ENCODE data around the gene ATG13. TPM values are rescaled to one million over a fixed set of nuclear protein-coding genes. Genes with fewer than 3 reads are reported as not detected.

The ATG13 gene
- total and polyA plus RNA-seq, 2 of the 4 experiments (the other 2 are of a cell fraction) = 43.0 to 49.7 TPM

DNA sequence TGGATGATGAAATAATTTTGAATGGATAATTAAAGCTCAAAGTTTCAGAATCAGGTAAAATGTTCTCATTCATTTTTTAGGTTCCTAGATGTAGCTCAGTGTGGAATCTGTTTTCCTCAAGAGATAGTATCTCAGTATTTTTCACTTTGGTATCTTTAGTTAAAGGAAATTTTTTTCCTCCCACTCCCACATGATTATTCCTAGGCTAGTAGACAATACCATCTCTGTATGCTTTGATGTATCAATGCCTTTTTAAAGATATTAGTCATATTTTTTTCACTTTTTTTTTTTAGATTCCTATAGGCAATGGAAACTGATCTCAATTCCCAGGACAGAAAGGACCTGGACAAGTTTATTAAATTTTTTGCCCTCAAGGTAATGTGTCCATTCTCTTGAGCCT is 26.6 kb downstream of the ATG13 start:
- ChIA-PET CTCF (interaction anchor here (0.6 to 1.2 kb wide), 3 partner anchors 32 to 141 kb away, joined by 3 to 10 read pairs (median 3); no protein-coding TSS in a partner anchor), POLR2A (ENCODE audit: unreplicated experiment) (no interaction called here)
- no peak overlapping the region for H2BK20ac ChIP-seq (ENCODE audit: low read depth, low read length)
- peaks cover 6% of the 10 kb centered on the region for H3K4me1 ChIP-seq (ENCODE audit: control insufficient read depth, insufficient read depth, low read length)
- H4K8ac ChIP-seq (ENCODE audit: low read depth in 2 of 2, low read length in 2 of 2) = no peak overlapping the region
- no peak overlapping the region for H3K4ac ChIP-seq (ENCODE audit: low read depth, low read length)
- H3K79me1 ChIP-seq (ENCODE audit: low read depth in 1 of 2, low read length in 2 of 2) = peaks cover 23 to 44% of the 10 kb centered on the region in 2 experiments
- no peak overlapping the region for H3K27ac ChIP-seq (ENCODE audit: insufficient read depth, low read length)
- no TSS peak for BruUV-seq (replicated peaks)
- no peak overlapping the region for H4K5ac ChIP-seq (ENCODE audit: low read depth, low read length)
- no peak overlapping the region for H3K23ac ChIP-seq (ENCODE audit: low read depth, low read length)
- no peak overlapping the region for H2AK9ac ChIP-seq (replicated peaks; ENCODE audit: low read depth, low read length, poor library complexity)
- H3K9me3 ChIP-seq (ENCODE audit: control insufficient read depth, insufficient read depth, low read length) = peaks cover 2% of the 10 kb centered on the region; the same call in 1 of the 2 replicates
- H3K14ac ChIP-seq (replicated peaks; ENCODE audit: low read depth, low read length) = no peak overlapping the region
- H3K56ac ChIP-seq (ENCODE audit: extremely low read depth, insufficient read depth, low read length) = no peak overlapping the region
- no peaks in the 10 kb centered on the region for H3K9me1 ChIP-seq (ENCODE audit: insufficient read depth, low read length)
- no peak overlapping the region for H2AFZ ChIP-seq (replicated peaks; ENCODE audit: low read length, poor library complexity)
- no peaks in the 10 kb centered on the region for H3K27me3 ChIP-seq (ENCODE audit: control insufficient read depth, insufficient read depth, low read length)
- dilution Hi-C loops (cut with HindIII; ENCODE audit: low sequenced_read_pairs, unreplicated experiment) = no loop called here
- intact Hi-C loops (cut with micrococcal nuclease) = no loop called here
- no peak overlapping the region for H2BK5ac ChIP-seq (ENCODE audit: low read depth, low read length, poor library complexity, severe bottlenecking)
- no peak overlapping the region for H3K9ac ChIP-seq (ENCODE audit: low read depth, low read length)
- in situ Hi-C loops (cut with MboI; ENCODE audit: low sequenced_read_pairs) = no loop called here
- H2AK5ac ChIP-seq (ENCODE audit: low read depth, low read length) = no peak overlapping the region
- H3K18ac ChIP-seq (ENCODE audit: low read depth, low read length) = no peak overlapping the region
- no peak overlapping the region for H2BK15ac ChIP-seq (ENCODE audit: low read depth, low read length)
- H4K20me1 ChIP-seq (ENCODE audit: insufficient read depth, low read length) = peaks cover under 1% of the 10 kb centered on the region; the same call in 1 of the 2 replicates
- no peak overlapping the region for H4K91ac ChIP-seq (ENCODE audit: insufficient read depth, low read depth, low read length)
- ATAC-seq (ENCODE audit: low read depth) = no peak
- H3K4me3 ChIP-seq (ENCODE audit: insufficient read depth, low read depth, low read length) = no peak overlapping the region
- H2BK120ac ChIP-seq (ENCODE audit: low read depth, low read length) = no peak overlapping the region
- peaks cover 17% of the 10 kb centered on the region for H3K36me3 ChIP-seq (ENCODE audit: control insufficient read depth, insufficient read depth, low read length)
- TF ChIP-seq FOS (IDR thresholded peaks at IDR 0.05; ENCODE audit: low read depth, low read length) (no peak), MAFK (IDR thresholded peaks at IDR 0.05; ENCODE audit: low read depth, low read length) (no peak), CEBPB (IDR thresholded peaks at IDR 0.05; ENCODE audit: low read depth, low read length) (no peak), BHLHE40 (IDR thresholded peaks at IDR 0.05; ENCODE audit: low read depth, low read length) (no peak), RAD21 (IDR thresholded peaks at IDR 0.05; ENCODE audit: low read length) (no peak), CHD1 (IDR thresholded peaks at IDR 0.05; ENCODE audit: low read depth, low read length) (no peak), RFX5 (IDR thresholded peaks at IDR 0.05; ENCODE audit: low read depth, low read length) (no peak), NFE2L2 (IDR thresholded peaks at IDR 0.05; ENCODE audit: low read depth, low read length) (no peak), SMC3 (IDR thresholded peaks at IDR 0.05; ENCODE audit: low read depth, low read length) (no peak), POLR2A (IDR thresholded peaks at IDR 0.05; ENCODE audit: low read depth, low read length) (no peak)
- TF ChIP-seq, protein P1, sequence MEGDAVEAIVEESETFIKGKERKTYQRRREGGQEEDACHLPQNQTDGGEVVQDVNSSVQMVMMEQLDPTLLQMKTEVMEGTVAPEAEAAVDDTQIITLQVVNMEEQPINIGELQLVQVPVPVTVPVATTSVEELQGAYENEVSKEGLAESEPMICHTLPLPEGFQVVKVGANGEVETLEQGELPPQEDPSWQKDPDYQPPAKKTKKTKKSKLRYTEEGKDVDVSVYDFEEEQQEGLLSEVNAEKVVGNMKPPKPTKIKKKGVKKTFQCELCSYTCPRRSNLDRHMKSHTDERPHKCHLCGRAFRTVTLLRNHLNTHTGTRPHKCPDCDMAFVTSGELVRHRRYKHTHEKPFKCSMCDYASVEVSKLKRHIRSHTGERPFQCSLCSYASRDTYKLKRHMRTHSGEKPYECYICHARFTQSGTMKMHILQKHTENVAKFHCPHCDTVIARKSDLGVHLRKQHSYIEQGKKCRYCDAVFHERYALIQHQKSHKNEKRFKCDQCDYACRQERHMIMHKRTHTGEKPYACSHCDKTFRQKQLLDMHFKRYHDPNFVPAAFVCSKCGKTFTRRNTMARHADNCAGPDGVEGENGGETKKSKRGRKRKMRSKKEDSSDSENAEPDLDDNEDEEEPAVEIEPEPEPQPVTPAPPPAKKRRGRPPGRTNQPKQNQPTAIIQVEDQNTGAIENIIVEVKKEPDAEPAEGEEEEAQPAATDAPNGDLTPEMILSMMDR (conservative IDR thresholded peaks at IDR 0.05; ENCODE audit: low read depth, low read length) = no peak
- TF ChIP-seq, protein P2, sequence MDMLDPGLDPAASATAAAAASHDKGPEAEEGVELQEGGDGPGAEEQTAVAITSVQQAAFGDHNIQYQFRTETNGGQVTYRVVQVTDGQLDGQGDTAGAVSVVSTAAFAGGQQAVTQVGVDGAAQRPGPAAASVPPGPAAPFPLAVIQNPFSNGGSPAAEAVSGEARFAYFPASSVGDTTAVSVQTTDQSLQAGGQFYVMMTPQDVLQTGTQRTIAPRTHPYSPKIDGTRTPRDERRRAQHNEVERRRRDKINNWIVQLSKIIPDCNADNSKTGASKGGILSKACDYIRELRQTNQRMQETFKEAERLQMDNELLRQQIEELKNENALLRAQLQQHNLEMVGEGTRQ (IDR thresholded peaks at IDR 0.05; ENCODE audit: low read depth, low read length) = no peak
- TF ChIP-seq, protein P3, sequence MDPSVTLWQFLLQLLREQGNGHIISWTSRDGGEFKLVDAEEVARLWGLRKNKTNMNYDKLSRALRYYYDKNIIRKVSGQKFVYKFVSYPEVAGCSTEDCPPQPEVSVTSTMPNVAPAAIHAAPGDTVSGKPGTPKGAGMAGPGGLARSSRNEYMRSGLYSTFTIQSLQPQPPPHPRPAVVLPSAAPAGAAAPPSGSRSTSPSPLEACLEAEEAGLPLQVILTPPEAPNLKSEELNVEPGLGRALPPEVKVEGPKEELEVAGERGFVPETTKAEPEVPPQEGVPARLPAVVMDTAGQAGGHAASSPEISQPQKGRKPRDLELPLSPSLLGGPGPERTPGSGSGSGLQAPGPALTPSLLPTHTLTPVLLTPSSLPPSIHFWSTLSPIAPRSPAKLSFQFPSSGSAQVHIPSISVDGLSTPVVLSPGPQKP (IDR thresholded peaks at IDR 0.05; ENCODE audit: borderline replicate concordance, low read depth, low read length) = no peak
- no peak overlapping the region for H3K4me2 ChIP-seq (ENCODE audit: low read depth, low read length)
- DNase-seq = no peak

Data from IMR-90 (cell line).